GM12878 (cell line): Measurements from ENCODE around the gene MS4A2. TPM values are rescaled to one million over a fixed set of nuclear protein-coding genes. Genes with fewer than 3 reads are reported as not detected.

Experiments used
- ATAC-seq: fragments of 200-7000 bp; cut with Tn5 transposase; 3 replicates; pipeline ENCODE4 v1.9.1; 2020; ENCODE audit warnings: mild to moderate bottlenecking, moderate library complexity
- Bru-seq: library from RNA; stranded (reverse); fragments of 400-500 nt; gene quantifications from one replicate; lab custom pipeline; 2021; lab: Mats Ljungman, UMichigan
- BruChase-seq, 2 experiments: library from RNA; stranded (reverse); fragments of 400-500 nt; gene quantifications; one replicate each; lab custom pipeline; 2021; lab: Mats Ljungman, UMichigan
- BruUV-seq: library from RNA; stranded (reverse); fragments of 400-500 nt; replicated peaks from 2 replicates; lab custom pipeline; 2021; lab: Mats Ljungman, UMichigan
- CTCF ChIA-PET: fragments of 300-600 bp; sonication (Branson Sonifier 250); formaldehyde crosslinking; extraction: SDS; loops from one replicate; lab custom pipeline; 2021; ENCODE audit warnings: inconsistent platforms; lab: Yijun Ruan, JAX
- POLR2A ChIA-PET: fragments of 350-600 bp; formaldehyde crosslinking; extraction: SDS; loops from one replicate; lab custom pipeline; 2021; ENCODE audit warnings: inconsistent platforms; lab: Charles Lee
- RAD21 ChIA-PET: fragments of 300-600 bp; sonication (Branson Sonifier 250); formaldehyde crosslinking; loops from one replicate; lab custom pipeline; 2023; ENCODE audit warnings: antibody characterized with exemption; ENCODE audit not compliant: unreplicated experiment; lab: Charles Lee
- SMC1A ChIA-PET: fragments of 300-600 bp; sonication (Branson Sonifier 250); formaldehyde crosslinking; loops from one replicate; lab custom pipeline; 2023; ENCODE audit not compliant: unreplicated experiment, uncharacterized antibody; lab: Charles Lee
- DNase-seq: peaks from one replicate; pipeline ENCODE4 v3.0.0-alpha.2; 2011; ENCODE audit warnings: low read depth, low spot score
- FAIRE-seq: peaks from 3 replicates; lab custom pipeline; 2011; peaks lifted over from hg19 to GRCh38; lab: Jason Lieb, UNC
- H2AFZ ChIP-seq: 2 replicates; pipeline ENCODE4 v1.6.0; 2011; ENCODE audit warnings: low read depth, low read length, control low read depth; ENCODE audit not compliant: control insufficient read depth
- H3K27ac ChIP-seq: 2 replicates; pipeline ENCODE4 v1.5.1; 2011; ENCODE audit warnings: control low read depth; ENCODE audit not compliant: control insufficient read depth, insufficient read depth
- H3K27me3 ChIP-seq, 2 experiments: replicated peaks in 1 of 2; 2 replicates each; pipeline versions ENCODE4 v1.6.0 to v1.6.1; 2011; ENCODE audit warnings: low read length in 1 of 2; ENCODE audit not compliant: control insufficient read depth in 2 of 2, insufficient read depth in 2 of 2
- H3K36me3 ChIP-seq, 2 experiments: 2 replicates each; pipeline ENCODE4 v1.5.1; 2011; ENCODE audit warnings: low read length in 1 of 2; ENCODE audit not compliant: control insufficient read depth in 2 of 2, insufficient read depth in 2 of 2
- H3K4me1 ChIP-seq: 2 replicates; pipeline ENCODE4 v1.6.1; 2011; ENCODE audit warnings: mild to moderate bottlenecking, low read length, moderate library complexity, mixed read lengths; ENCODE audit not compliant: control insufficient read depth, insufficient read depth
- H3K4me2 ChIP-seq: 2 replicates; pipeline ENCODE4 v1.6.0; 2011; ENCODE audit warnings: control low read depth; ENCODE audit not compliant: control insufficient read depth, insufficient read depth
- H3K4me3 ChIP-seq: fragments of 200-600 bp; sonication (generic); 2 replicates; pipeline ENCODE4 v1.5.1; 2016
- H3K79me2 ChIP-seq: 2 replicates; pipeline ENCODE4 v1.6.0; 2011; ENCODE audit warnings: low read length; ENCODE audit not compliant: control insufficient read depth, insufficient read depth
- H3K9ac ChIP-seq: 2 replicates; pipeline ENCODE4 v1.8.0; 2011; ENCODE audit warnings: low read length, control low read depth, mixed read lengths; ENCODE audit not compliant: control insufficient read depth, insufficient read depth
- H3K9me3 ChIP-seq: replicated peaks from 3 replicates; pipeline ENCODE4 v1.5.1; 2011; ENCODE audit warnings: mild to moderate bottlenecking, low read length; ENCODE audit not compliant: control insufficient read depth, insufficient read depth
- H4K20me1 ChIP-seq: 2 replicates; pipeline ENCODE4 v1.6.0; 2011; ENCODE audit not compliant: control insufficient read depth, insufficient read depth
- BRCA1 ChIP-seq: IDR thresholded peaks from 2 replicates; pipeline ENCODE4 v1.6.1; 2011; ENCODE audit warnings: low read depth, low read length, improper control_type of control experiment
- HDAC2 ChIP-seq: fragments of 200-600 bp; sonication (generic); IDR thresholded peaks from 2 replicates; pipeline ENCODE4 v1.6.1; 2017
- IKZF1 ChIP-seq: fragments of 450-650 bp; conservative IDR thresholded peaks from 2 replicates; pipeline ENCODE4 v1.6.1; 2017; ENCODE audit warnings: antibody characterized with exemption, mild to moderate bottlenecking
- NFIC ChIP-seq: IDR thresholded peaks from 2 replicates; pipeline ENCODE4 v1.6.1; 2012; ENCODE audit warnings: low read depth, mild to moderate bottlenecking, inconsistent platforms, low read length, moderate library complexity
- NFXL1 ChIP-seq: fragments of 450-650 bp; IDR thresholded peaks from 2 replicates; pipeline ENCODE4 v1.6.1; 2017; ENCODE audit warnings: antibody characterized with exemption, mild to moderate bottlenecking, borderline replicate concordance
- TCF3 ChIP-seq: IDR thresholded peaks from 2 replicates; pipeline ENCODE4 v1.6.1; 2012; ENCODE audit warnings: low read depth, mild to moderate bottlenecking, low read length, borderline replicate concordance; ENCODE audit not compliant: insufficient read depth
- ZNF384 ChIP-seq: IDR thresholded peaks from 2 replicates; pipeline ENCODE4 v1.6.1; 2012; ENCODE audit warnings: low read depth, mild to moderate bottlenecking, low read length, improper control_type of control experiment, borderline replicate concordance
- WGBS: methylation state at CpG from one replicate; pipeline ENCODE4 v1.1.6; 2016; ENCODE audit warnings: low lambda C conversion rate; ENCODE audit not compliant: insufficient replicate concordance, insufficient coverage; ENCODE audit errors: missing lambda C conversion rate; 5-methylcytosine and 5-hydroxymethylcytosine counted together
- in situ Hi-C: fragments of 300-500 bp; cut with MboI; formaldehyde crosslinking; loops from 9 replicates; pipeline ENCODE4 v1.14.3; 2018; ENCODE audit warnings: mixed read lengths
- intact Hi-C: fragments of 100-400 bp; cut with micrococcal nuclease; formaldehyde crosslinking; loops from one replicate; pipeline ENCODE4 v1.14.2; 2022; ENCODE audit not compliant: unreplicated experiment
- long read RNA-seq, 2 experiments: library from polyadenylated mRNA; unstranded; transcript quantifications; one replicate each; pipeline ENCODE4 v2.0.0, GENCODE V29; 2019 to 2020
- polyA minus RNA-seq, 3 experiments: library from RNA; depleted of rRNA, polyadenylated mRNA; stranded (reverse); fragments of >200 nt; gene quantifications; 2 replicates each; pipeline ENCODE4 v1.2.3, GENCODE V29; 2011
- polyA plus RNA-seq, 11 experiments: library from polyadenylated mRNA; depleted of rRNA in 4 of 11; unstranded in 6 of 11; stranded (reverse) in 5 of 11; fragments of >200 nt; fragmentation: Nextera tagmentation in 4 of 11; fragmentation: Illumina TruSeq in 1 of 11; extraction: Ambion mirVana in 4 of 11; extraction: Trizol in 1 of 11; gene quantifications; 1 replicate in 1 of 11; 2 replicates in 10 of 11; pipeline versions ENCODE4 v1.2.1 to v1.2.3, GENCODE V29; 2011 to 2016; ENCODE audit warnings: inconsistent platforms in 2 of 11, missing spikeins in 2 of 11, low read depth in 1 of 11
- total RNA-seq, 4 experiments: library from RNA; depleted of rRNA in 3 of 4; stranded (reverse); fragments of >200 nt in 3 of 4; fragmentation: Illumina TruSeq in 1 of 4; extraction: Trizol in 1 of 4; gene quantifications; 2 replicates each; pipeline versions ENCODE4 v1.2.1 to v1.2.3, GENCODE V29; 2013 to 2021
- TF ChIP-seq, protein P1 (sequence below): IDR thresholded peaks from 2 replicates; pipeline ENCODE4 v1.6.1; 2011; ENCODE audit warnings: mild to moderate bottlenecking, low read depth, low read length, moderate library complexity; ENCODE audit not compliant: insufficient replicate concordance
- TF ChIP-seq, protein P2 (sequence below): IDR thresholded peaks from 2 replicates; pipeline ENCODE4 v1.6.1; 2012; ENCODE audit warnings: mild to moderate bottlenecking, low read depth, low read length
- TF ChIP-seq, protein P3 (sequence below): IDR thresholded peaks from 2 replicates; pipeline ENCODE4 v1.6.1; 2011; ENCODE audit warnings: borderline replicate concordance, low read depth, mild to moderate bottlenecking, moderate library complexity, mixed read lengths, low read length; ENCODE audit not compliant: insufficient read depth; ENCODE audit errors: extremely low read length
- TF ChIP-seq, protein P4 (sequence below): fragments of 450-650 bp; conservative IDR thresholded peaks from 2 replicates; pipeline ENCODE4 v1.6.1; 2017; ENCODE audit warnings: mild to moderate bottlenecking, moderate library complexity

Gene MS4A2
- total RNA-seq (2013; cell fraction: nucleolus; rRNA removed) = not detected in 2 replicates
- total RNA-seq (2014; rRNA removed) = not detected in 2 replicates
- not detected in 2 replicates for total RNA-seq (2014; rRNA removed; fragmentation: Illumina TruSeq; extraction: Trizol)
- not detected in 2 replicates for total RNA-seq (2021)
- not detected for polyA plus RNA-seq (2011; ENCODE audit: low read depth)
- not detected in 2 replicates for polyA plus RNA-seq (2011; rRNA removed)
- not detected in 2 replicates for polyA plus RNA-seq (2011; cell fraction: cytosol; rRNA removed)
- not detected in 2 replicates for polyA plus RNA-seq (2011; cell fraction: nucleus; rRNA removed)
- polyA plus RNA-seq (2012) = not detected in 2 replicates
- polyA plus RNA-seq (2014; fragmentation: Illumina TruSeq; extraction: Trizol) = not detected in 2 replicates
- not detected for polyA plus RNA-seq (2014; fragmentation: Nextera tagmentation; extraction: Ambion mirVana)
- polyA plus RNA-seq (2014; rRNA removed) = not detected in 2 replicates
- polyA plus RNA-seq (2016; fragmentation: Nextera tagmentation; extraction: Ambion mirVana) = not detected
- not detected in 2 replicates for polyA minus RNA-seq (2011; rRNA and poly(A)+ RNA removed)
- polyA minus RNA-seq (2011; cell fraction: cytosol; rRNA and poly(A)+ RNA removed) = not detected in 2 replicates
- polyA minus RNA-seq (2011; cell fraction: nucleus; rRNA and poly(A)+ RNA removed) = not detected in 2 replicates
- Bru-seq, nascent RNA = not detected
- not detected for BruChase-seq, experiment 1, labeled RNA remaining after a 6-hour chase
- BruChase-seq, experiment 2, labeled RNA remaining after a 2-hour chase = not detected
- long read RNA-seq, experiment 1 = 0 reads
- long read RNA-seq, experiment 2 = 0 reads

DNA sequence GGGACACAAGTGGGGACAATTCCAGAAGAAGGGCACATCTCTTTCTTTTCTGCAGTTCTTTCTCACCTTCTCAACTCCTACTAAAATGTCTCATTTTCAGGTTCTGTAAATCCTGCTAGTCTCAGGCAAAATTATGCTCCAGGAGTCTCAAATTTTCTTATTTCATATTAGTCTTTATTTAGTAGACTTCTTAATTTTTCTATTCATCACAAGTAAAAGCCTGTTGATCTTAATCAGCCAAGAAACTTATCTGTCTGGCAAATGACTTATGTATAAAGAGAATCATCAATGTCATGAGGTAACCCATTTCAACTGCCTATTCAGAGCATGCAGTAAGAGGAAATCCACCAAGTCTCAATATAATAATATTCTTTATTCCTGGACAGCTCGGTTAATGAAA, at the start of gene MS4A2:
MS4A2 (plus strand) TSS at position 301 of the 400 bp plus-strand sequence. CDS start 102 bp downstream, outside the sequence.
- ATAC-seq (no peak), FAIRE-seq (no peak), DNase-seq (no peak)
- no peak within 1 kb of the TSS for H2AFZ ChIP-seq
- intact Hi-C loops = no loop called here
- H4K20me1 ChIP-seq = no peaks in the 10 kb centered on the region
- in situ Hi-C loops = no loop called here
- H3K4me1 ChIP-seq = no peaks in the 10 kb centered on the region
- H3K9ac ChIP-seq = no peak within 1 kb of the TSS
- H3K4me3 ChIP-seq = no peak within 1 kb of the TSS
- POLR2A ChIA-PET = interaction anchor here (1.0 kb wide), 1 partner anchor 34 kb away, joined by 3 read pairs; no protein-coding TSS in a partner anchor
- CTCF ChIA-PET = interaction anchor here (1.5 kb wide), 1 partner anchor 163 kb away, joined by 4 read pairs; no protein-coding TSS in a partner anchor
- SMC1A ChIA-PET = interaction anchor here (1.5 kb wide), 1 partner anchor 11 kb away, joined by 6 read pairs; no protein-coding TSS in a partner anchor
- no peaks in the 10 kb centered on the region for H3K79me2 ChIP-seq
- WGBS = 27% methylated on average over 1 of the region's 1 CpG
- no peaks in the 10 kb centered on the region for H3K27me3 ChIP-seq
- no peak within 1 kb of the TSS for H3K4me2 ChIP-seq
- H3K36me3 ChIP-seq = no peaks in the 10 kb centered on the region
- BruUV-seq = no TSS peak
- H3K9me3 ChIP-seq = no peaks in the 10 kb centered on the region
- no peak within 1 kb of the TSS for H3K27ac ChIP-seq
- RAD21 ChIA-PET = no interaction called here
- TF ChIP-seq NFXL1 (no peak), IKZF1 (no peak), TCF3 (no peak), ZNF384 (no peak), NFIC (no peak), HDAC2 (no peak), BRCA1 (no peak)
- TF ChIP-seq, protein P1, sequence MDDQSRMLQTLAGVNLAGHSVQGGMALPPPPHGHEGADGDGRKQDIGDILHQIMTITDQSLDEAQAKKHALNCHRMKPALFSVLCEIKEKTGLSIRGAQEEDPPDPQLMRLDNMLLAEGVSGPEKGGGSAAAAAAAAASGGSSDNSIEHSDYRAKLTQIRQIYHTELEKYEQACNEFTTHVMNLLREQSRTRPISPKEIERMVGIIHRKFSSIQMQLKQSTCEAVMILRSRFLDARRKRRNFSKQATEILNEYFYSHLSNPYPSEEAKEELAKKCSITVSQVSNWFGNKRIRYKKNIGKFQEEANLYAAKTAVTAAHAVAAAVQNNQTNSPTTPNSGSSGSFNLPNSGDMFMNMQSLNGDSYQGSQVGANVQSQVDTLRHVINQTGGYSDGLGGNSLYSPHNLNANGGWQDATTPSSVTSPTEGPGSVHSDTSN = no peak
- TF ChIP-seq, protein P2, sequence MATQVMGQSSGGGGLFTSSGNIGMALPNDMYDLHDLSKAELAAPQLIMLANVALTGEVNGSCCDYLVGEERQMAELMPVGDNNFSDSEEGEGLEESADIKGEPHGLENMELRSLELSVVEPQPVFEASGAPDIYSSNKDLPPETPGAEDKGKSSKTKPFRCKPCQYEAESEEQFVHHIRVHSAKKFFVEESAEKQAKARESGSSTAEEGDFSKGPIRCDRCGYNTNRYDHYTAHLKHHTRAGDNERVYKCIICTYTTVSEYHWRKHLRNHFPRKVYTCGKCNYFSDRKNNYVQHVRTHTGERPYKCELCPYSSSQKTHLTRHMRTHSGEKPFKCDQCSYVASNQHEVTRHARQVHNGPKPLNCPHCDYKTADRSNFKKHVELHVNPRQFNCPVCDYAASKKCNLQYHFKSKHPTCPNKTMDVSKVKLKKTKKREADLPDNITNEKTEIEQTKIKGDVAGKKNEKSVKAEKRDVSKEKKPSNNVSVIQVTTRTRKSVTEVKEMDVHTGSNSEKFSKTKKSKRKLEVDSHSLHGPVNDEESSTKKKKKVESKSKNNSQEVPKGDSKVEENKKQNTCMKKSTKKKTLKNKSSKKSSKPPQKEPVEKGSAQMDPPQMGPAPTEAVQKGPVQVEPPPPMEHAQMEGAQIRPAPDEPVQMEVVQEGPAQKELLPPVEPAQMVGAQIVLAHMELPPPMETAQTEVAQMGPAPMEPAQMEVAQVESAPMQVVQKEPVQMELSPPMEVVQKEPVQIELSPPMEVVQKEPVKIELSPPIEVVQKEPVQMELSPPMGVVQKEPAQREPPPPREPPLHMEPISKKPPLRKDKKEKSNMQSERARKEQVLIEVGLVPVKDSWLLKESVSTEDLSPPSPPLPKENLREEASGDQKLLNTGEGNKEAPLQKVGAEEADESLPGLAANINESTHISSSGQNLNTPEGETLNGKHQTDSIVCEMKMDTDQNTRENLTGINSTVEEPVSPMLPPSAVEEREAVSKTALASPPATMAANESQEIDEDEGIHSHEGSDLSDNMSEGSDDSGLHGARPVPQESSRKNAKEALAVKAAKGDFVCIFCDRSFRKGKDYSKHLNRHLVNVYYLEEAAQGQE = no peak
- TF ChIP-seq, protein P3, sequence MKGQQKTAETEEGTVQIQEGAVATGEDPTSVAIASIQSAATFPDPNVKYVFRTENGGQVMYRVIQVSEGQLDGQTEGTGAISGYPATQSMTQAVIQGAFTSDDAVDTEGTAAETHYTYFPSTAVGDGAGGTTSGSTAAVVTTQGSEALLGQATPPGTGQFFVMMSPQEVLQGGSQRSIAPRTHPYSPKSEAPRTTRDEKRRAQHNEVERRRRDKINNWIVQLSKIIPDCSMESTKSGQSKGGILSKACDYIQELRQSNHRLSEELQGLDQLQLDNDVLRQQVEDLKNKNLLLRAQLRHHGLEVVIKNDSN = no peak
- TF ChIP-seq, protein P4, sequence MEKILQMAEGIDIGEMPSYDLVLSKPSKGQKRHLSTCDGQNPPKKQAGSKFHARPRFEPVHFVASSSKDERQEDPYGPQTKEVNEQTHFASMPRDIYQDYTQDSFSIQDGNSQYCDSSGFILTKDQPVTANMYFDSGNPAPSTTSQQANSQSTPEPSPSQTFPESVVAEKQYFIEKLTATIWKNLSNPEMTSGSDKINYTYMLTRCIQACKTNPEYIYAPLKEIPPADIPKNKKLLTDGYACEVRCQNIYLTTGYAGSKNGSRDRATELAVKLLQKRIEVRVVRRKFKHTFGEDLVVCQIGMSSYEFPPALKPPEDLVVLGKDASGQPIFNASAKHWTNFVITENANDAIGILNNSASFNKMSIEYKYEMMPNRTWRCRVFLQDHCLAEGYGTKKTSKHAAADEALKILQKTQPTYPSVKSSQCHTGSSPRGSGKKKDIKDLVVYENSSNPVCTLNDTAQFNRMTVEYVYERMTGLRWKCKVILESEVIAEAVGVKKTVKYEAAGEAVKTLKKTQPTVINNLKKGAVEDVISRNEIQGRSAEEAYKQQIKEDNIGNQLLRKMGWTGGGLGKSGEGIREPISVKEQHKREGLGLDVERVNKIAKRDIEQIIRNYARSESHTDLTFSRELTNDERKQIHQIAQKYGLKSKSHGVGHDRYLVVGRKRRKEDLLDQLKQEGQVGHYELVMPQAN = no peak
